Measurements from ENCODE around the gene CREG2. TPM values are rescaled to one million over a fixed set of nuclear protein-coding genes. Genes with fewer than 3 reads are reported as not detected.
A peak's percentile ranks its signal among the peaks of the same experiment; 100 is the strongest.

Gene CREG2
- total and polyA plus RNA-seq, 2 experiments from 2014 or later = 1.7 to 2.6 TPM

- Histone ChIP-seq H3K27ac (ENCODE audit: low read depth) (no peak overlapping the region), H4K20me1 (replicated peaks; ENCODE audit: insufficient read depth) (peaks cover 58% of the 10 kb centered on the region), H3K79me2 (replicated peaks; ENCODE audit: insufficient read depth) (peaks cover 83% of the 10 kb centered on the region)
Observed at GRCh38 chr2:101305035-101305434, 82.3 kb downstream of the CREG2 start.

More at GRCh38 chr2:101305035-101305434, 82.3 kb downstream of the CREG2 start:
- Mint-ChIP-seq H3K4me1 (peaks cover 32% of the 10 kb centered on the region), H3K36me3 (ENCODE audit: low read depth) (peaks cover 7% of the 10 kb centered on the region), H3K9me3 (no peaks in the 10 kb centered on the region), H3K27ac (no peak overlapping the region), H3K27me3 (ENCODE audit: insufficient read depth, low read depth, poor library complexity) (peaks cover 6% of the 10 kb centered on the region), H3K4me3 (0 out of 3 replicates have a peak overlapping the region, but pooled peaks have one; percentile 11)
- Histone ChIP-seq H3F3A (replicated peaks; ENCODE audit: low read depth) (peaks cover 4% of the 10 kb centered on the region; the same call in 1 of the 2 replicates), H3K4me2 (peak overlapping the region; percentile 98; the same call in 1 of the 2 replicates), H3K9me2 (ENCODE audit: insufficient read depth) (no peaks in the 10 kb centered on the region), H3K36me3 (ENCODE audit: insufficient read depth) (0 out of 2 replicates have a peak, but pooled peaks cover 3% of the 10 kb centered on the region), H3K27me3 (ENCODE audit: insufficient read depth) (peaks cover 11% of the 10 kb centered on the region), H3K4me3 (no peak overlapping the region), H3K4me1 (ENCODE audit: insufficient read depth) (peaks cover 13% of the 10 kb centered on the region), H2AFZ (no peak overlapping the region)
- ATAC-seq (no peak), DNase-seq (ENCODE audit: low spot score) (no peak)
- TF ChIP-seq POLR2AphosphoS5 (IDR thresholded peaks at IDR 0.05; ENCODE audit: low read depth) = no peak
- no peak for TF ChIP-seq REST (IDR thresholded peaks at IDR 0.05; ENCODE audit: unreplicated experiment)
- TF ChIP-seq CREB1 (CRISPR knock-in tag; IDR thresholded peaks at IDR 0.05; ENCODE audit: low read depth) = no peak
- no peak for TF ChIP-seq ZNF331 (CRISPR knock-in tag; IDR thresholded peaks at IDR 0.05; ENCODE audit: low read depth)
- no peak for TF ChIP-seq EZH2phosphoT487 (IDR thresholded peaks at IDR 0.05; ENCODE audit: unreplicated experiment)
- TF ChIP-seq ZNF114 (CRISPR knock-in tag; IDR thresholded peaks at IDR 0.05) = no peak
- no peak for TF ChIP-seq JUNB (IDR thresholded peaks at IDR 0.05; ENCODE audit: unreplicated experiment)
- TF ChIP-seq EZH2 (IDR thresholded peaks at IDR 0.05; ENCODE audit: low read depth, unreplicated experiment) = no peak
- TF ChIP-seq ETS1 (IDR thresholded peaks at IDR 0.05) = no peak
- no peak for TF ChIP-seq NANOG (IDR thresholded peaks at IDR 0.05; ENCODE audit: borderline replicate concordance)
- TF ChIP-seq, protein P1, sequence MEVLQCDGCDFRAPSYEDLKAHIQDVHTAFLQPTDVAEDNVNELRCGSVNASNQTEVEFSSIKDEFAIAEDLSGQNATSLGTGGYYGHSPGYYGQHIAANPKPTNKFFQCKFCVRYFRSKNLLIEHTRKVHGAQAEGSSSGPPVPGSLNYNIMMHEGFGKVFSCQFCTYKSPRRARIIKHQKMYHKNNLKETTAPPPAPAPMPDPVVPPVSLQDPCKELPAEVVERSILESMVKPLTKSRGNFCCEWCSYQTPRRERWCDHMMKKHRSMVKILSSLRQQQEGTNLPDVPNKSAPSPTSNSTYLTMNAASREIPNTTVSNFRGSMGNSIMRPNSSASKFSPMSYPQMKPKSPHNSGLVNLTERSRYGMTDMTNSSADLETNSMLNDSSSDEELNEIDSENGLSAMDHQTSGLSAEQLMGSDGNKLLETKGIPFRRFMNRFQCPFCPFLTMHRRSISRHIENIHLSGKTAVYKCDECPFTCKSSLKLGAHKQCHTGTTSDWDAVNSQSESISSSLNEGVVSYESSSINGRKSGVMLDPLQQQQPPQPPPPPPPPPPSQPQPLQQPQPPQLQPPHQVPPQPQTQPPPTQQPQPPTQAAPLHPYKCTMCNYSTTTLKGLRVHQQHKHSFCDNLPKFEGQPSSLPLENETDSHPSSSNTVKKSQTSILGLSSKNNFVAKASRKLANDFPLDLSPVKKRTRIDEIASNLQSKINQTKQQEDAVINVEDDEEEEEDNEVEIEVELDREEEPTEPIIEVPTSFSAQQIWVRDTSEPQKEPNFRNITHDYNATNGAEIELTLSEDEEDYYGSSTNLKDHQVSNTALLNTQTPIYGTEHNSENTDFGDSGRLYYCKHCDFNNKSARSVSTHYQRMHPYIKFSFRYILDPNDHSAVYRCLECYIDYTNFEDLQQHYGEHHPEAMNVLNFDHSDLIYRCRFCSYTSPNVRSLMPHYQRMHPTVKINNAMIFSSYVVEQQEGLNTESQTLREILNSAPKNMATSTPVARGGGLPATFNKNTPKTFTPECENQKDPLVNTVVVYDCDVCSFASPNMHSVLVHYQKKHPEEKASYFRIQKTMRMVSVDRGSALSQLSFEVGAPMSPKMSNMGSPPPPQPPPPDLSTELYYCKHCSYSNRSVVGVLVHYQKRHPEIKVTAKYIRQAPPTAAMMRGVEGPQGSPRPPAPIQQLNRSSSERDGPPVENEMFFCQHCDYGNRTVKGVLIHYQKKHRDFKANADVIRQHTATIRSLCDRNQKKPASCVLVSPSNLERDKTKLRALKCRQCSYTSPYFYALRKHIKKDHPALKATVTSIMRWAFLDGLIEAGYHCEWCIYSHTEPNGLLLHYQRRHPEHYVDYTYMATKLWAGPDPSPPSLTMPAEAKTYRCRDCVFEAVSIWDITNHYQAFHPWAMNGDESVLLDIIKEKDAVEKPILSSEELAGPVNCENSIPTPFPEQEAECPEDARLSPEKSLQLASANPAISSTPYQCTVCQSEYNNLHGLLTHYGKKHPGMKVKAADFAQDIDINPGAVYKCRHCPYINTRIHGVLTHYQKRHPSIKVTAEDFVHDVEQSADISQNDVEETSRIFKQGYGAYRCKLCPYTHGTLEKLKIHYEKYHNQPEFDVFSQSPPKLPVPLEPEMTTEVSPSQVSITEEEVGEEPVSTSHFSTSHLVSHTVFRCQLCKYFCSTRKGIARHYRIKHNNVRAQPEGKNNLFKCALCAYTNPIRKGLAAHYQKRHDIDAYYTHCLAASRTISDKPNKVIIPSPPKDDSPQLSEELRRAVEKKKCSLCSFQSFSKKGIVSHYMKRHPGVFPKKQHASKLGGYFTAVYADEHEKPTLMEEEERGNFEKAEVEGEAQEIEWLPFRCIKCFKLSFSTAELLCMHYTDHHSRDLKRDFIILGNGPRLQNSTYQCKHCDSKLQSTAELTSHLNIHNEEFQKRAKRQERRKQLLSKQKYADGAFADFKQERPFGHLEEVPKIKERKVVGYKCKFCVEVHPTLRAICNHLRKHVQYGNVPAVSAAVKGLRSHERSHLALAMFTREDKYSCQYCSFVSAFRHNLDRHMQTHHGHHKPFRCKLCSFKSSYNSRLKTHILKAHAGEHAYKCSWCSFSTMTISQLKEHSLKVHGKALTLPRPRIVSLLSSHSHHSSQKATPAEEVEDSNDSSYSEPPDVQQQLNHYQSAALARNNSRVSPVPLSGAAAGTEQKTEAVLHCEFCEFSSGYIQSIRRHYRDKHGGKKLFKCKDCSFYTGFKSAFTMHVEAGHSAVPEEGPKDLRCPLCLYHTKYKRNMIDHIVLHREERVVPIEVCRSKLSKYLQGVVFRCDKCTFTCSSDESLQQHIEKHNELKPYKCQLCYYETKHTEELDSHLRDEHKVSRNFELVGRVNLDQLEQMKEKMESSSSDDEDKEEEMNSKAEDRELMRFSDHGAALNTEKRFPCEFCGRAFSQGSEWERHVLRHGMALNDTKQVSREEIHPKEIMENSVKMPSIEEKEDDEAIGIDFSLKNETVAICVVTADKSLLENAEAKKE (CRISPR knock-in tag; IDR thresholded peaks at IDR 0.05) = no peak
- TF ChIP-seq, protein P2, sequence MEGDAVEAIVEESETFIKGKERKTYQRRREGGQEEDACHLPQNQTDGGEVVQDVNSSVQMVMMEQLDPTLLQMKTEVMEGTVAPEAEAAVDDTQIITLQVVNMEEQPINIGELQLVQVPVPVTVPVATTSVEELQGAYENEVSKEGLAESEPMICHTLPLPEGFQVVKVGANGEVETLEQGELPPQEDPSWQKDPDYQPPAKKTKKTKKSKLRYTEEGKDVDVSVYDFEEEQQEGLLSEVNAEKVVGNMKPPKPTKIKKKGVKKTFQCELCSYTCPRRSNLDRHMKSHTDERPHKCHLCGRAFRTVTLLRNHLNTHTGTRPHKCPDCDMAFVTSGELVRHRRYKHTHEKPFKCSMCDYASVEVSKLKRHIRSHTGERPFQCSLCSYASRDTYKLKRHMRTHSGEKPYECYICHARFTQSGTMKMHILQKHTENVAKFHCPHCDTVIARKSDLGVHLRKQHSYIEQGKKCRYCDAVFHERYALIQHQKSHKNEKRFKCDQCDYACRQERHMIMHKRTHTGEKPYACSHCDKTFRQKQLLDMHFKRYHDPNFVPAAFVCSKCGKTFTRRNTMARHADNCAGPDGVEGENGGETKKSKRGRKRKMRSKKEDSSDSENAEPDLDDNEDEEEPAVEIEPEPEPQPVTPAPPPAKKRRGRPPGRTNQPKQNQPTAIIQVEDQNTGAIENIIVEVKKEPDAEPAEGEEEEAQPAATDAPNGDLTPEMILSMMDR (conservative IDR thresholded peaks at IDR 0.05; ENCODE audit: low read depth in 2 of 2) = no peak
- TF ChIP-seq STAT1 (IDR thresholded peaks at IDR 0.05; ENCODE audit: unreplicated experiment) = no peak

All from GM23338 (cell line).